Superior temporal gyrus (tissue), 1 donor: ENCODE results near the gene ITPR1.
"Not testable (repeated sequence)": the region's sequence is repeated elsewhere in the genome, so short reads cannot be mapped to it uniquely, and the experiment has no call there.

Experiments
- DNase-seq: peaks from one replicate; pipeline ENCODE4 v3.0.0-alpha.2; 2016; ENCODE audit errors: extremely low spot score

ITPR1 gene

DNA sequence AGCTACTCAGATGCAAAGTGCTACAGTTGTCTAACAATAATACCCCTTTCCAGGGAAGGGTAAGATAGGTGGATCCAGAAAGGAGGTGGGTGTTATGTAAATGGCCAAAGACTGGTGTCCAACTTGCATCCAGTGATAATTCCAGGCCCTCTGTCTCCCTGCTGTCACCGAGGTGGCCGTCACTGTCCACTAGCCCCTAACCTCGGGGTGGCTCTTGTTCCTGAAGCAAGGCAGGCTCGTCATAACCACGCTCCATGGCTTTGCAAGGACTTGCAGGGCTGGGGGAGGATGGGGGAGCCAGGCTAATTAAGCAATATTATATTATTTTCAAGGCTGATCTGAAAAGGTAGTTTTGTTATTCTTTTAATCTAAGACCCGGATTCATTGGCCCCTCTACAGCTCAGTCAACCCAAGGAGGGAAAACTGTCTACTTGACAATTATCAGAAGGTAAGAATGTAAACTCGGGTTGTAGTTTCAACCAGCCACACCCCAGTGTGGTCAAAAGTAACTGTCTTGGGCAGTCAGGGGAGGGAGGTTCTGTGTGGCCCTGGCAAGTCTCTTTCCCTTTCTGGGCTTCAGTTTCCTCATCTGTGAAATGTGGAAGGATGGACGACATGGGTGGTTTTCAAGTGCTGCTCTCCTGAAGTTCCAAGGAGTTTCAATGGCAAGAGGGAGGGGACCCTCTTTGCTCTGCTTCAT lies 266.0 kb downstream of the ITPR1 start:
- DNase-seq, result no peak

DNA sequence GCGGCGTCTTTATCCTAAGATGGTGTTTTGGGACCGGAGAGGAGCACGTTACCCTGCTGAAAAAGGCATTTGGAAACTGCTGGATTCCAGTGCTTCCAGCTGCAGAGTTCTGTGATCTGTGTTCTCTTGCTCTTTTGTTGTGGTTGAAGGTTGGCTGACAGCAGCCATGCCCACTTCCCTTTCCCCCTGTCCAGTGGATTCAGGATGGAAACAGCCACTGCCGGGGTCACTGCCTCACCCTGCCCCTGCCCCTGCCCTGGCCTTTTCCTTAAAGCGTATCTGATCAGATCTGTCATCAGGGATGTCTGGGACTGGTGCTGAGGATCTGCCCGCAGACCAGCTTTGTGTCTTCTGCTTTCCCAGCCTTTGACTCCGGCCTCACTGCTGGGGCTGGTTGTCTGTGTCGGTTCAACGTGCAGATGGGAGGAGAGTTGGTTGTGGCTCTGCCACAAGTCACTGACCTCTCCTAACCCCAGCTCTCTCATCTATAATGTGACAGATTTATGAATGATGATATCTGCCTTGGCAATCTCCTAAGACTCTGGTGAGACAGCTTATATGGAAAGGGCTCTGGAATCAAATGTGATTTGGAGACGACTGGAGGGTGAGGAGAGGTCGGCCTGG lies 266.7 kb downstream of the ITPR1 start:
- DNase-seq, result no peak

DNA sequence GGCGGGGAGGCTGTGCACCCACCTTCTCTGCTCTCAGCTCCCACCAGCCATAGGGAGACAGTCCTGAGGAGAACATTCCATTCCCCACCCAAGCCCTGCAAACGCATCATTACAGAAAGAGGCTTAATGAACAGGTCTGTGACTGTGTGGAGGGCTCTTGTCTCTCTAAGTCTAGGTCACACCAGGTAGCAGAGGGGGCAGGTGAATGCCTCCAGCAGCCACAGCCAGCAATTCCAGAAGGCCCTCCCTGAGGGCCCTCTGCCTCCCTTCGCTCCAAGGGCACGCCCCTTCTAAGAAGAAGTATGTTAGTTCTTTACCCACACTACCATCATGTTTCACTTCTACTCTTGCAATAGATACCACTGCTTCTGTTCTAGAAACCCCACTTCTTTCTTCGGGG lies 268.6 kb downstream of the ITPR1 start:
- DNase-seq, result no peak

DNA sequence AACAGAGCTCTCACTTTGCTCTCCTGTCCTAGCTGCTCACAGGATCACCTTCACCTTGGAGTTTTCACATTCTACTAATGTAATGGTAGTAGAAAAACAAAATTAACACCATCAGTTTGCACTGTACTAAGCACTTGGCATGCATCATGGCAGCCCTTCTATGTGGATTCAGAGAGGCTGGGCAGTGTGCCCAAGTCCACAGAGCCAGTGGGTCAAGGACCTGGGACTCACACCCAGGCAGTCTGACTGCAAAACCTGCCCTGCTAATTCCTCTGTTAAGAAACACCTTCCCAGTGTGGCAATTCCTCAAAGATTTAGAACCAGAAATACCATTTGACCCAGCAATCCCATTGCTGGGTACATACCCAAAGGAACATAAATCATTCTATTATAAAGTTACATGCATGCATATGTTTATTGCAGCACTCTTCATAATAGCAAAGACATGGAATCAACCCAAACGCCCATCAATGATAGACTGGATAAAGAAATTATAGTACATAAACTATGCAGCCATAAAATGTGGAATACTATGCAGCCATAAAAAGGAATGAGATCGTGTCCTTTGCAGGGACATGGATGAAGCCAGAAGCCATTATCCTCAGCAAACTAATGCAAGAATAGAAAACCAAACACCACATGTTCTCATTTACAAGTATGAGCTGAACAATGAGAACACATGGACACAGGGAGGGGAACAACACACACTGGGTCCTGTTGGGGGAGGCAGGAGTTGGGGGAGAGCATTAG lies 269.5 kb downstream of the ITPR1 start:
- not testable (repeated sequence) for DNase-seq

DNA sequence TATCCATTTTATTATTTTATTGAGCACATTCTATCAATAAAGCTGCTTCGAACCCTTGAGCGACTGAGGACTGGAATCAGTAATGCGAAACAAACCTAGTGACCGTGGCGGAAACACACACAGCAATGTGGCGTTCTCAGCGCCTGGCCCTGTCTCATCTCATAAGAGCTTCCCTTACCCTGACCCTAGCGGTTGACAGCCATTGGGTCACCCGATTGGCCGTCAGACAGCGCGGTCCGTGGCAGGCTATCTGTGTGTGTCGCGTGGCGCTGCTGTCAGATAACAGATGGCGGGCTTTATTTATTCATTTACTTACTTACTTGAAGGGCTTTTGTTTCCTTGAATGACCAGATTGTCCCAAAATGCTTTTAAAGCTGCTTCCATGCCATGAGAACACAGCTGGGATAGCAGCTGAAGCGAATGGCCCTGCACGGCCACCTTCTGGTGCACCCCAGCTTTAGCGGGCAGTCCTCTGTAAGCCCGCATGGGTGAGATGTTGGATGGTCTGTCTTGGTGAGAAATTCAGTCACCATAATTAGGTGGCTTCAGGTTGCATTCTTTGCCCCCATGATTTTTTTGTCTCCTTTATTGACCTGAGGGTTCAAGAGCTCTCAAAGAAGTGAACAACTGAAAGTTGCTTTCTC lies 270.6 kb downstream of the ITPR1 start:
- DNase-seq, result no peak

DNA sequence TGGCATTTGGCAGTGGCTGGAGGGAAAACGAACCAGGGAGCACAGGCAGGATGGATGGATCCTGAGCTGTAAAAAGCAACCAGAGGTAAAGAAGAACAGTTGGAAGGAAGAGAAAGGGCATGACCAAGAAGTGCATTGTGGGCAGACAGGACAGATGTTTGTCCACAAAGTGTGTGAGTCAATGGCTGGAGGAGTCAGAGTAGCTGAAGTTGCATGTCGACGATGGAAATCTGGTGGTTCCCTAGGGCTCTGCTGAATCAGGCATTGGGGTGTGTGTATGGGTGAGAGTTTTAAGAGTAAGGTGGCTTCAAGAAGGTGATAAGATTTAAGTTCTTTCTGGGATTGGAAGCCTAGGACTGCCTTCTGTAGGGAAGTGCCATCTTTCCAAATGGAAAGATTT lies 272.1 kb downstream of the ITPR1 start:
- no peak for DNase-seq

DNA sequence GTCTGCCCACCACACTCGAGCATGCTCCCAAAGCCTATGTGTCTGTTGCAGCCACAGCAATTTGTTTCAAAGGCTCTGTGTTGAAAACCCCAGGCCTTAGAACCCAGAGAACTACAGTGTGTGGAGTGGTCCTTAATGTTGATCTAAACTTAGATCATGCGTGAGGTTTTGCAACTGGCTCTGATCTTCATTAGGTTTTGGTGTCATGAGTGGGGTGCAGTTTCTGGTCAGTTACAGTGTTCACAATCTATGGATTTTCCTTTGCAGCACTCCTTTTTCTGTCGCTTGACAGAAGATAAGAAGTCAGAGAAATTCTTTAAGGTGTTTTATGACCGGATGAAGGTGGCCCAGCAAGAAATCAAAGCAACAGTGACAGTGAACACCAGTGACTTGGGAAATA lies 273.1 kb downstream of the ITPR1 start:
- no peak for DNase-seq

DNA sequence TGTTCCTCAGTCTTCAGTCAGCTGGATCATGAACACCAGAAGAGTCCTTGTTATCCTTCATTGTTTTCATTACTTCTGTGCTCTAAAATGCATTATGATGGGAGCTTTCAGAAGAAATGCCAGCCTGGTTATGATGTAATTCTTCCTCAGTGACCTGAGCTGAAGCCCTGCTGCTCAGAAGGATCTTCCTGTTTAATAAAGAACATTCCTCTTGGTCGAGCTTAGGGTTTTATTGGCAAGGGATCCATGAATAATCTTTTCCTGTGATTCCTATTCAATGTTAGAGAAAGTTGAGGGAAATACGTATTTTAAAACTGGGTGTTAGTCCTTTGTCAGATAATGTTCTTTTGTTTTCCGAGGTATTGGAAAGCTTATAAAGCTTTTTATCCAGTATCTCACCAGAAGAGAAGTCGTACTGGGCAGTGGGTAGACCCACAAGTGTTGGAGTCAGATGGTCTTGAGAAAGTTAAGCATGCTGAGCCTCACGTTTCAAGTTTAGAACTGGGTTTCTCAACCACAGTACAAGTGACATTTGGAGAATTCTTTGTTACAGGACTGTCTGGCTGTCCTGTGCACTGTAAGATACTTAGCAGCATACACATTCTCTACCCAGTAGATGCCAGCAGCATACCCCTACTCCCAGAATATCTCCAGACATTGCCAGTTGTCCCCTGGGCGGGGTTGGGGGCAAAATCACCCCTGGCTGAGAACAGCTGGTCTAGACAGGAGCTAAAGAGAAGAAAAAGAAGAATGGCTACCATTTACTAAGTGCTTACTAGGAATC lies 273.8 kb downstream of the ITPR1 start:
- no peak for DNase-seq

DNA sequence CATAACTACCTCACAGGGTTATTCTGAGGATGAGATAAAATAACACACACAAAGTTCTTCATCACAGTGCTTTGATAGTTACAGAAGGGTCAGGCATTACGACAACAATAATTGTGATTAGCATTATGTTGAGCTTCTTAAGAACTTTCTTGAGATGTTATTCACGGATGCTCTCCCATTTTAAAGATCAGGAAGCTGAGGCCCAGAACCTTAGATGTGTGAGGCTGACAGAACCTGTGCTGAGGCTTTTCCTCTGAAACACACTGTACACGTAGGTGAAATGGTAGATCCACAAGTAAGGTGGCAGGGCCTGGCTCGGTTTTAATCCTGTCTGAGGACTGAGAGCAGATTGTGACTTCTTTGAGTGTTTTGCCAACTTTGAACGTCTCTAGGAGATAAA lies 274.9 kb downstream of the ITPR1 start:
- no peak for DNase-seq

DNA sequence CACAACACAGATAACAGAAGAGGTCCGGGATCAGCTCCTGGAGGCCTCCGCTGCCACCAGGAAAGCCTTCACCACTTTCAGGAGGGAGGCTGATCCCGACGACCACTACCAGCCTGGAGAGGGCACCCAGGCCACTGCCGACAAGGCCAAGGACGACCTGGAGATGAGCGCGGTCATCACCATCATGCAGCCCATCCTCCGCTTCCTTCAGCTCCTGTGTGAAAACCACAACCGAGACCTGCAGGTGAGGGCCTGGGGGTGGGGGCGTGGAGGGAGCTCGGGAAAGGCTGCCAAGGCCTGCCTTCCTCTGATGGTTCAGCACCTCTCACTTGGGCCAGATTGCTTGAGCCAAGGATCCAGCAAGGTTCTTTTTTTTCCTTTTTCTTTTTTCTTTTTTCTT lies 275.4 kb downstream of the ITPR1 start:
- no peak for DNase-seq

DNA sequence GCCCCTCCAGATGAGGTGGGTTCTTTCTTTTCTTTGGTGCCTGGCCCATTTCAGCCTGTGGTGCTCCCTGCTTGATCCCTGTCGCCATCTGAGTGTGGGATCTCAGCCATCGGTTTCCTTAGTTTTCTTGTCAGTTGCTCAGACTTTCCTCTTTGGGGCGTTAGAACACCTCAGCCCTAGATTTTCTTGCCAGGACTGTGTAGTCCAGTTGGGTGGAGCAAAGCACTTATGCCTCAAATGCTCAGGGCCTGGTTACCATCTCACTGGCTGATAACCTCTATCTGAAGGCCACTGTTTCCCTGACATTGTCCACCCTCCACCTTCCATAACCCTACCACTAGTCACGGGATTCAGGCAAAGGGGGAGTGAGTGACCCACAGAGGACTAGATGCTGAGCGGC lies 277.4 kb downstream of the ITPR1 start:
- no peak for DNase-seq

DNA sequence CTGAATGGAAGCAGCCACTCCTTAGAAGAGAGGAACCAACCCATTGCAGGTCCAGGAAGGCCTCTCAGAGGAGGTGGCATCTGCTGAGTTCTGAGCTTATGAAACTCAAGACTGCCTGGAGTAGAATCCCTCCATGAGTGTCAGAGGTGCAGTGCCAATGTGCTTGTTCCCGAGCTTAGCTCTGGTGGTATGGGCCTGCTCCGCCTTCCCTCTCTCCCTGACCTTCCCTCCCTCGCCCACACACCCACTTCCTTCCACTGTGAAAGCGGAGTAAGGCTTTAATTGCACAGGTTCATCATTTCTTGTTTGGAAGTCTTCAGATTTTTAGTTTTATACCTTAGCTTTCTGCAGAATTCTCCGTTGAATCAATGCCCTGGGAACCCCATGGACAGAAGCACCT lies 278.1 kb downstream of the ITPR1 start:
- DNase-seq, result no peak

DNA sequence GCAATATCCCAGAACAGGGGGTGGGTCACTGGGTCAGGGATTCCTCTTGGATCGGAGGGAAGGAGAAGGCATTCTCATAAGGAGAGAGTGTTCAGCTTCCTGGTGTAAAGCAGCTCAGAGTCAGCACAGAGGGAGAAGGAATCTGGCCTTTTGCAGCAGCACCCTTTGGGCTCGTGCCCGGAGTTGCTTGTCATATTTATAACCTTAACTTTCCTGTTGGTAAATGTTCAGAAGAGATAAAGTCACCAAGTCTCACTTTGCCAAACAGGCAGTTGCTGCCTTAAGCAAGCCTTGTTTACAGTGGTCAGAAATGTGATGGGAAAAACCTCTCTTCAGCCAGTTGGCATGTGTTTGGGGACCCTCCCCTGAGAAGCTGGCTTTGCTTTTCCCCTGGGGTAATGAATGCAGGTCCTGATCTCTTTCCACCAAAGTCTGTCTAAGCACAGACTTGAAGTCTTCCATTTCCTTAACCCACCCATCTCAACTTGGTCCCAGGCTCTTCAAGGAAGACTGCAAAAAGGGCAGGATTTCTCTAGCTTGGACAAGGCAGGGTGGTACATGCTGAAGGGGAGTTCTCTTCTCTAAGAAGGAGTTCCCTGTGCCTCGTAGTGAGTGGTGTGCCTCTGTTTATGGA lies 279.1 kb downstream of the ITPR1 start:
- peak; percentile 29 for DNase-seq

DNA sequence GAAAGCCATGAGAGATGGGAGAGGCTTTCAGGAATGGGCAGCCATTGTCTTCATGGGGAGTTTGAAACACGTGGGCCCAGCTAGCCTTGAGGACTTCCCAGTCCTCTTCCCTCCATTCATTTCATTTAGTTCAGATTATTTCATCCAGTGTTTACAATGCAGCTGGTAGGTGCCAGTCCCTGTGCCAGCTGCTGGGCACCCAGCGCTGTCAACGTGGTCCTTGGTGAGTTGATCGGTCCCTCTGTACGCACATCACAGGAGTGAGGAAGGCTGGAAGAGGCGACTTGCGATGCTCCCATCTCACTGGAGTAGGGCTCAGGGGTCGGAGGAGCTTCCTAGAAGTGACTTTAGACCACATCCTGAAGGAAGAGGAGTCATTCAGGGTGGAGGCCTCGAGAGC lies 279.7 kb downstream of the ITPR1 start:
- no peak for DNase-seq

DNA sequence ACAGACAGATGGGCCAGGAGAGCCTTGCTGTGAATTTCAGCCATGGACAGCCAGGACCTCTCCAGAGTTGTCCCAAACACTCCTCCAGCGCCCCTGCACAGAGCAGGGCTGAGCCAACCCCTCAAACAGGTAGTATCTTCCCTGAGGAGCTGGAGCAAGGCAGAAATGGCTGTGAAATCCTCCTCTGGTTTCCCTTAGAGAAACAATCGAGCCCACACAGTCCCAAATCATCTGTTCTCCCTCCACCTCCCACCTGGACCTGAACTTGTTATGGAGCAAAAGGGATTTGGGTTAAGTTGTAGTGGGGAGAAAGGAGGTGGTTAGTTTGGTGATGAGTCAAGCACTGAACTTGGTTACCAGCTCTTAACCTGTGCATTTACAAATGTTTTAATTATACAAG lies 280.4 kb downstream of the ITPR1 start:
- DNase-seq, result no peak

DNA sequence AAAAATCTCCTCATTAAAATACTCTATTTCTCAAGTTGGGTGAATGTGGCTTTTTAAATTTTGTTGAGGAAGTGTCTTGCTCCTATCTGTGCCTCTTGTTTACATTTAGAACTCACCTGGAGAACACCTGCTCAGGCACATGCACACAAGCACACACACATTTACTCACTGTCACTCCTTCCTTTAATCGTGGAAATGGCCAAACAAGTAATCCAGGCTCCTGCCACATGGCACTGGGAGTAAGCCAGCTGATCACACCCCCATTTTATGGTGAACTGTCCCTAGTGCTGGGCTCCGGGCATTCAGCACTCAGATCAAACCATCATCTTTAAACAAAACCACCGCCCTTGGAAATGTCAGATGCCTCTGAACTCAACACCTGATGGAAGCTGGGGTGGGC lies 281.4 kb downstream of the ITPR1 start:
- no peak for DNase-seq

DNA sequence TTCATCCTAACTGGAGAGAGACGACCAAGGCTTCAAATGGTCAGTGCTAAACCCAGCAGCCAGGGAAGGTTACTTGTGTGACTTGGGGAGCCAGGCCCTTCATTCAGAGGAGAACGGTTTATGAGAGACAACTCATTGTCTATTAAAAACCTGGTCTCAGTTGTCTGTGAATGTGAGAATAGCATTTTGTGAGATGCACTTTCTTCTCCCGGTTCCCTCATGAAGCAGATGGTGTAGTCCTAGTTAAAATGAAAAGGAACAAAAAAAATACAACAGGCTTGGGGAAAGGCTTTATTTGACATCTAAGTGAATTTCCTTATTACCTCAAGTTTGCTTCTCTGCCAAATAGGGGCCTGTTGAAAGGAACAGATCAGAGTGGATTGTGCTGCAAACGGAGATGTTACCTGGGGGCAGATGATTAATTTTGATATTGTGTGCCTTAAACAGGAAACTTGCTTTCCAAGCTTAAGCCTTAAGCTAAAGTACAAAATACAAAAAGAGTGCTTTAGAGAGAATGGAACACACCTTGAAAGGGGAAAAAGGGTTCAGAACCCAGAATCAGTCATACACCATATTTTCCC lies 283.3 kb downstream of the ITPR1 start:
- peak; percentile 26 for DNase-seq

DNA sequence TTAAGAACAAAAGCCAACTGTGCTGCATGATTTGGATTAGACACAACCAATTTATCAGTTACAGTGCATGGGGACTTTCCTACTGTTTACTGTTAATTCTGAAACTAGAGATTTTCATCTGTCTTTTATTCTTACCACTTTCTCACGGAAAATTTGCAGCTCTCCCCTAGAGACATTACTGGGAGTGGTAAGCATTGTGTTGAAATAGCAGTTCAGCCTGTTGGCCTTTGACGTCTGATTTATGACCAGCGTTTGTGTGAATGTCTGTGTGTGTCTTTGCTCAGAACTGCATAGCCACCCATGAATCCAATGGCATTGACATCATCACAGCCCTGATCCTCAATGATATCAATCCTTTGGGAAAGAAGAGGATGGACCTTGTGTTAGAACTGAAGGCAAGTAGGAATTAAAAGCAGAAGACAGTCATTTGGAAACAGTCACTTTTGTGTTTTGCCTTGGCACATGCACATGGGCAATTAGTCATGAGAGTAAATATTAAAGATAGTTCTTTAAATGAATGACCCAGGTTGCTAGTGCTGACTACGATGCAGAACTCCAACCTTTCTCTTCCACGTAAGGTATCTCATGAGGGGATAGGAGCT lies 283.9 kb downstream of the ITPR1 start:
- DNase-seq, result no peak

DNA sequence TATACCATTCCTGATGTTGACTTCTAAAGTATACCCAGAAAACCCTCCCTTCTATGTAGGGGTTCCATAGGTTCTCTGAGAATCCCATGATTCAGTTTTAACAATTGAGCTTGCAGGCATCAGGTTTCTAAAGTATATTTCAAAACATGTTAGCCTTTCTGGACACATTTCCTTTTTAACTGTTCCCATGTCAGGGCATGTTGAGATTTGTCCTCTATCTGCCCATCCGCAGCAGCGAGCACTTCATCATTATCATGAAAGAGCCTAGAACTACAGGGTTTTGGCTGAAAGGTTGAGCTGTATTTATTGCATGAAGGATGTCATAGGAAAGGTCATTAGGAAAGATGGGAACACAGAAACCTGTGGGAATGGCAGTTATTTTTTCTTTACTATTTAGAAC lies 285.0 kb downstream of the ITPR1 start:
- no peak for DNase-seq

DNA sequence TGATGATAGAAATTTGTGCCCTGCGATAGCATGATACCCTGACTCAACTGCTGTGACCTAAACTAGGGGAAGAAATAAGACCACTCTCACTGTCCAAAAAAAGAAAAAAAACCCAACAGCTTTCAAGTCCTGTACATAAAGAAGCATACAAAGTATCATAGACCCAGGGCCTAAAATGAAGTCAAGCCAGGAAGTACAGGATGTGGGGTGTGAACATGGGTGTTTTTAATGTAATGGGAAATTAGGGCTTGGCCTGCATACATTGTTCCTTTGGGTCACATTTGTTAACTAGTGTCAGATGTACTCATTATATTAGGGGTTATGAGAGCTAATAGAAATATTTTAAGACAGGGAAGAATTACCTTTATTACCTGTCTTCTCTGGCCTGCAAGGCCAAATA lies 285.6 kb downstream of the ITPR1 start:
- no peak for DNase-seq

DNA sequence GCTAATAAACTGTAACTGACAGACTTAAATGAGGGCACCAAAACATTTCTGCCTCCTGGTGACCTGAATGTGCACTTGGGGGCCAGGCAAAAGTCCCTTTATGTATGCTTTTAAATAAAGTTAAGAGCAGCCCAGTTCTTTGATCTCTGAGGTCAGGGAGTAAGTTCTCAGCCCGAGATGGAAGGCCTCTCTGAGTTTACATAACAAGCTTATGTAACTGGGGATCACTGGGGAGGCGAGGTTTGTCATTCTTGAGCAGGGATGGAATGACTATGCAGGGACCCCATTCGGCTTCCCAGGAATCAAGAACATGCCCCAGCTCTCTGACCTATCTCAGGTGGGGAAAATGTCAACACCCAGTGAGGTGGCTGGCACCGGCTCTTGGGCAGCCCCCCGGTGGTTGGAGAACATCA lies 287.4 kb downstream of the ITPR1 start:
- DNase-seq, result no peak
